K562 (cell line): Measurements from ENCODE around the gene DCST1. TPM values are rescaled to one million over a fixed set of nuclear protein-coding genes. Genes with fewer than 3 reads are reported as not detected.

Experiments used
- MECOM ChIP-seq: fragments of 250-450 bp; sonication (Bioruptor Pico); IDR thresholded peaks from 2 replicates; pipeline ENCODE4 v1.8.0; 2022; ENCODE audit warnings: inconsistent platforms
- RAD21 ChIP-seq, 2 experiments: fragments of 250-450 bp in 1 of 2; fragments of 450-650 bp in 1 of 2; sonication (Bioruptor Pico) in 1 of 2; formaldehyde crosslinking in 1 of 2; IDR thresholded peaks in 1 of 2; conservative IDR thresholded peaks in 1 of 2; 2 replicates each; pipeline versions ENCODE4 v1.4.0 to v1.8.0; 2020 to 2022; ENCODE audit warnings: mild to moderate bottlenecking in 2 of 2, moderate library complexity in 1 of 2
- SIN3A ChIP-seq, 2 experiments: fragments of 150-350 bp in 1 of 2; IDR thresholded peaks; 2 replicates each; pipeline ENCODE4 v1.6.1; 2011 to 2016; ENCODE audit warnings: borderline replicate concordance in 2 of 2, low read depth in 2 of 2, low read length in 2 of 2, mild to moderate bottlenecking in 2 of 2, moderate library complexity in 2 of 2; ENCODE audit not compliant: control insufficient read depth in 1 of 2
- SMAD4 ChIP-seq: fragments of 250-450 bp; sonication (Bioruptor Pico); conservative IDR thresholded peaks from 2 replicates; pipeline ENCODE4 v1.8.0; 2021; ENCODE audit warnings: inconsistent platforms, mild to moderate bottlenecking, moderate library complexity
- TSC22D4 ChIP-seq: fragments of 450-650 bp; IDR thresholded peaks from 2 replicates; pipeline ENCODE4 v1.6.1; 2016; ENCODE audit warnings: missing genetic modification characterization, missing biosample characterization, control low read depth
- ZNF253 ChIP-seq: fragments of 250-450 bp; sonication (Bioruptor Pico); conservative IDR thresholded peaks from 2 replicates; pipeline ENCODE4 v1.6.1; 2021; ENCODE audit warnings: mild to moderate bottlenecking
- ZNF584 ChIP-seq: fragments of 200-800 bp; sonication (Bioruptor generic); IDR thresholded peaks from 2 replicates; pipeline ENCODE4 v1.6.1; 2016; ENCODE audit warnings: low read depth, mild to moderate bottlenecking, missing genetic modification characterization, missing compliant biosample characterization
- ZNF76 ChIP-seq: fragments of 250-450 bp; sonication (Bioruptor Pico); IDR thresholded peaks from 2 replicates; pipeline ENCODE4 v1.4.0; 2020; ENCODE audit warnings: mild to moderate bottlenecking, moderate library complexity, borderline replicate concordance
- polyA plus RNA-seq, 8 experiments: library from polyadenylated mRNA; depleted of rRNA in 4 of 8; stranded (reverse) in 5 of 8; unstranded in 3 of 8; fragments of >200 nt; fragmentation: Nextera tagmentation in 2 of 8; fragmentation: Illumina TruSeq in 1 of 8; extraction: Ambion mirVana in 2 of 8; extraction: Trizol in 1 of 8; gene quantifications; 2 replicates each; pipeline versions ENCODE4 v1.2.1 to v1.2.3, GENCODE V29; 2011 to 2014; ENCODE audit warnings: inconsistent platforms in 1 of 8, missing spikeins in 1 of 8
- total RNA-seq, 7 experiments: library from RNA; depleted of rRNA in 6 of 7; stranded (reverse); fragments of >200 nt in 6 of 7; fragmentation: Illumina TruSeq in 2 of 7; extraction: Trizol in 2 of 7; gene quantifications; 2 replicates each; pipeline versions ENCODE4 v1.2.1 to v1.2.3, GENCODE V29; 2011 to 2021; ENCODE audit warnings: low replicate concordance in 1 of 7
- TF ChIP-seq, protein P1 (sequence below): sonication (generic); formaldehyde crosslinking; IDR thresholded peaks from 2 replicates; pipeline ENCODE4 v1.8.1; 2023; ENCODE audit warnings: mild to moderate bottlenecking, missing genetic modification reagents
- TF ChIP-seq, protein P2 (sequence below): fragments of 250-450 bp; sonication (Bioruptor Pico); IDR thresholded peaks from 2 replicates; pipeline ENCODE4 v1.4.0; 2020; ENCODE audit warnings: mild to moderate bottlenecking, moderate library complexity
- TF ChIP-seq, protein P3 (sequence below): fragments of 150-350 bp; conservative IDR thresholded peaks from 2 replicates; pipeline ENCODE4 v1.6.1; 2014; ENCODE audit warnings: low read length
- TF ChIP-seq, protein P4 (sequence below): fragments of 450-650 bp; formaldehyde crosslinking; conservative IDR thresholded peaks from 2 replicates; pipeline ENCODE4 v1.4.0; 2022; ENCODE audit warnings: mild to moderate bottlenecking, missing genetic modification characterization
- TF ChIP-seq, protein P5 (sequence below), 2 experiments: IDR thresholded peaks; 2 replicates each; pipeline ENCODE4 v1.6.1; 2011; ENCODE audit warnings: borderline replicate concordance in 1 of 2, control low read depth in 1 of 2, low read depth in 1 of 2, low read length in 1 of 2, mild to moderate bottlenecking in 1 of 2, mixed read lengths in 1 of 2, moderate library complexity in 1 of 2; ENCODE audit not compliant: insufficient read depth in 1 of 2, insufficient read length in 1 of 2, poor library complexity in 1 of 2, severe bottlenecking in 1 of 2; ENCODE audit errors: extremely low read depth in 1 of 2

Gene DCST1
- total and polyA plus RNA-seq, 9 of the 15 experiments (the other 6 are each of a cell fraction or from before 2014, with no cell fraction given) = not detected

DNA sequence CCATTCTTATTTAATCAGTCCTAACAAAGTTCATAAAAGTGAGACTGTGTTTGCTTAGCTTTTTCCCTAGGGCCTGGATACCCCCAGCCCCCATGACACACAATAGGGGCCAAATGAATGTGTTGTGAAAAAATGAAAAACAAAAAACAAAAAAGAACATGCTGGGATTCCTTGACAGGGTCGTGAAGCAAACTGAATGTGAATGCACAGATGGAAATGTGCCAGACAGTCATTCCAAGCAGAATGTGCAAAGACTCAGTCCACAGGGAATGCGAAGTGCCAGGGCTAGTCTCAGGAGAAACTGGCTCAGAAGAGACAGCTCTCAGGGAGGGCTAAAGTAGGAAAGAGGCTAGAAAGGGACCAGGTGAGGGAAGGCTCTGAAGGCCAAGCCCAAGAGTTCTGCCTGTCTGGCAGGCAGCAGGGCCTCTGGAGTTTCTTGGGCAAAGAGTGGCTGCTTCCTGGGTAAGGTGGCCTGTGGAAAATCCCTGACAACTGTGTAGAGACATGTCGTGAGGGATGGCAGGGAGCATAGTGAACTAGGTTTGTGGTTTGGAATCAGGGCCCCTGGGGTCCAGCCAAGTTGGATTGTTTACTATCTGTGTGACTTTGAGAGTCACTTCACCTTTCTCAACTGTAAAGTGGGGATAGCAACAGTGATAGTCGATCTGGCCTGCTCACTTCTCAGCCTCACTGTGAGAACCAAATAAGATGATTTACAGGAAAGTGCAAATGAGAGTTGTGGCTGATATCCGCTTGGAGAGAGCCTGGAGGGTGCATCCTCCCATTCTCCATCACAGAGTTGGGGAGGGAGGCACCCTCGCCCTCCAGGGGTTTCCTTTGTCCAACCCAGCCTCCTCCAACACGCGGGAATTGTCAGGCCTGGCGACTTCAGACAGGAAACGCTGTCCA is 16.3 kb downstream of the DCST1 start (continued):
- TF ChIP-seq, protein P1, sequence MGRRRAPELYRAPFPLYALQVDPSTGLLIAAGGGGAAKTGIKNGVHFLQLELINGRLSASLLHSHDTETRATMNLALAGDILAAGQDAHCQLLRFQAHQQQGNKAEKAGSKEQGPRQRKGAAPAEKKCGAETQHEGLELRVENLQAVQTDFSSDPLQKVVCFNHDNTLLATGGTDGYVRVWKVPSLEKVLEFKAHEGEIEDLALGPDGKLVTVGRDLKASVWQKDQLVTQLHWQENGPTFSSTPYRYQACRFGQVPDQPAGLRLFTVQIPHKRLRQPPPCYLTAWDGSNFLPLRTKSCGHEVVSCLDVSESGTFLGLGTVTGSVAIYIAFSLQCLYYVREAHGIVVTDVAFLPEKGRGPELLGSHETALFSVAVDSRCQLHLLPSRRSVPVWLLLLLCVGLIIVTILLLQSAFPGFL (CRISPR knock-in tag) = no peak
- TF ChIP-seq ZNF253 (CRISPR knock-in tag) = 0 out of 2 replicates have a peak, but pooled peaks have one; percentile 30
- TF ChIP-seq SIN3A (IDR thresholded peaks at IDR 0.05; ENCODE audit: borderline replicate concordance in 2 of 2, control insufficient read depth in 1 of 2, low read depth in 2 of 2, low read length in 2 of 2) = no peak
- TF ChIP-seq, protein P2, sequence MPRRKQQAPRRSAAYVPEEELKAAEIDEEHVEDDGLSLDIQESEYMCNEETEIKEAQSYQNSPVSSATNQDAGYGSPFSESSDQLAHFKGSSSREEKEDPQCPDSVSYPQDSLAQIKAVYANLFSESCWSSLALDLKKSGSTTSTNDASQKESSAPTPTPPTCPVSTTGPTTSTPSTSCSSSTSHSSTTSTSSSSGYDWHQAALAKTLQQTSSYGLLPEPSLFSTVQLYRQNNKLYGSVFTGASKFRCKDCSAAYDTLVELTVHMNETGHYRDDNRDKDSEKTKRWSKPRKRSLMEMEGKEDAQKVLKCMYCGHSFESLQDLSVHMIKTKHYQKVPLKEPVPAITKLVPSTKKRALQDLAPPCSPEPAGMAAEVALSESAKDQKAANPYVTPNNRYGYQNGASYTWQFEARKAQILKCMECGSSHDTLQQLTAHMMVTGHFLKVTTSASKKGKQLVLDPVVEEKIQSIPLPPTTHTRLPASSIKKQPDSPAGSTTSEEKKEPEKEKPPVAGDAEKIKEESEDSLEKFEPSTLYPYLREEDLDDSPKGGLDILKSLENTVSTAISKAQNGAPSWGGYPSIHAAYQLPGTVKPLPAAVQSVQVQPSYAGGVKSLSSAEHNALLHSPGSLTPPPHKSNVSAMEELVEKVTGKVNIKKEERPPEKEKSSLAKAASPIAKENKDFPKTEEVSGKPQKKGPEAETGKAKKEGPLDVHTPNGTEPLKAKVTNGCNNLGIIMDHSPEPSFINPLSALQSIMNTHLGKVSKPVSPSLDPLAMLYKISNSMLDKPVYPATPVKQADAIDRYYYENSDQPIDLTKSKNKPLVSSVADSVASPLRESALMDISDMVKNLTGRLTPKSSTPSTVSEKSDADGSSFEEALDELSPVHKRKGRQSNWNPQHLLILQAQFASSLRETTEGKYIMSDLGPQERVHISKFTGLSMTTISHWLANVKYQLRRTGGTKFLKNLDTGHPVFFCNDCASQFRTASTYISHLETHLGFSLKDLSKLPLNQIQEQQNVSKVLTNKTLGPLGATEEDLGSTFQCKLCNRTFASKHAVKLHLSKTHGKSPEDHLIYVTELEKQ (CRISPR knock-in tag) = no peak
- peak; percentile 80 for TF ChIP-seq MECOM (CRISPR knock-in tag)
- TF ChIP-seq TSC22D4 (tag) = no peak
- TF ChIP-seq ZNF584 (CRISPR knock-in tag) = 0 out of 2 replicates have a peak, but pooled peaks have one; percentile 58
- TF ChIP-seq, protein P3, sequence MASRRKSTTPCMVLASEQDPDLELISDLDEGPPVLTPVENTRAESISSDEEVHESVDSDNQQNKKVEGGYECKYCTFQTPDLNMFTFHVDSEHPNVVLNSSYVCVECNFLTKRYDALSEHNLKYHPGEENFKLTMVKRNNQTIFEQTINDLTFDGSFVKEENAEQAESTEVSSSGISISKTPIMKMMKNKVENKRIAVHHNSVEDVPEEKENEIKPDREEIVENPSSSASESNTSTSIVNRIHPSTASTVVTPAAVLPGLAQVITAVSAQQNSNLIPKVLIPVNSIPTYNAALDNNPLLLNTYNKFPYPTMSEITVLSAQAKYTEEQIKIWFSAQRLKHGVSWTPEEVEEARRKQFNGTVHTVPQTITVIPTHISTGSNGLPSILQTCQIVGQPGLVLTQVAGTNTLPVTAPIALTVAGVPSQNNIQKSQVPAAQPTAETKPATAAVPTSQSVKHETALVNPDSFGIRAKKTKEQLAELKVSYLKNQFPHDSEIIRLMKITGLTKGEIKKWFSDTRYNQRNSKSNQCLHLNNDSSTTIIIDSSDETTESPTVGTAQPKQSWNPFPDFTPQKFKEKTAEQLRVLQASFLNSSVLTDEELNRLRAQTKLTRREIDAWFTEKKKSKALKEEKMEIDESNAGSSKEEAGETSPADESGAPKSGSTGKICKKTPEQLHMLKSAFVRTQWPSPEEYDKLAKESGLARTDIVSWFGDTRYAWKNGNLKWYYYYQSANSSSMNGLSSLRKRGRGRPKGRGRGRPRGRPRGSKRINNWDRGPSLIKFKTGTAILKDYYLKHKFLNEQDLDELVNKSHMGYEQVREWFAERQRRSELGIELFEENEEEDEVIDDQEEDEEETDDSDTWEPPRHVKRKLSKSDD = no peak
- TF ChIP-seq, protein P4, sequence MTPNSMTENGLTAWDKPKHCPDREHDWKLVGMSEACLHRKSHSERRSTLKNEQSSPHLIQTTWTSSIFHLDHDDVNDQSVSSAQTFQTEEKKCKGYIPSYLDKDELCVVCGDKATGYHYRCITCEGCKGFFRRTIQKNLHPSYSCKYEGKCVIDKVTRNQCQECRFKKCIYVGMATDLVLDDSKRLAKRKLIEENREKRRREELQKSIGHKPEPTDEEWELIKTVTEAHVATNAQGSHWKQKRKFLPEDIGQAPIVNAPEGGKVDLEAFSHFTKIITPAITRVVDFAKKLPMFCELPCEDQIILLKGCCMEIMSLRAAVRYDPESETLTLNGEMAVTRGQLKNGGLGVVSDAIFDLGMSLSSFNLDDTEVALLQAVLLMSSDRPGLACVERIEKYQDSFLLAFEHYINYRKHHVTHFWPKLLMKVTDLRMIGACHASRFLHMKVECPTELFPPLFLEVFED (CRISPR knock-in tag) = 0 out of 2 replicates have a peak, but pooled peaks have one; percentile 27
- TF ChIP-seq, protein P5, sequence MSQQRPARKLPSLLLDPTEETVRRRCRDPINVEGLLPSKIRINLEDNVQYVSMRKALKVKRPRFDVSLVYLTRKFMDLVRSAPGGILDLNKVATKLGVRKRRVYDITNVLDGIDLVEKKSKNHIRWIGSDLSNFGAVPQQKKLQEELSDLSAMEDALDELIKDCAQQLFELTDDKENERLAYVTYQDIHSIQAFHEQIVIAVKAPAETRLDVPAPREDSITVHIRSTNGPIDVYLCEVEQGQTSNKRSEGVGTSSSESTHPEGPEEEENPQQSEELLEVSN (IDR thresholded peaks at IDR 0.05; ENCODE audit: borderline replicate concordance in 1 of 2, extremely low read depth in 1 of 2, insufficient read depth in 1 of 2, insufficient read length in 1 of 2, low read depth in 1 of 2, low read length in 1 of 2, poor library complexity in 1 of 2, severe bottlenecking in 1 of 2) = no peak
- TF ChIP-seq SMAD4 (CRISPR knock-in tag) = peak; percentile 93
- TF ChIP-seq ZNF76 (CRISPR knock-in tag) = peak; percentile 49; the same call in 1 of the 2 replicates
- 0 out of 4 replicates have a peak, but pooled peaks of 1 of the 2 experiments have one; percentile 48 for TF ChIP-seq RAD21 (CRISPR knock-in tag; conservative IDR thresholded peaks at IDR 0.05 in 1 of 2, IDR thresholded peaks at IDR 0.05 in 1 of 2)
